Erythroblast (primary cell): ENCODE results near the gene RNF151.

Source experiments
- GATA1 ChIP-seq: IDR thresholded peaks from 2 replicates; pipeline ENCODE4 v1.6.1; 2011; ENCODE audit warnings: low read depth, mild to moderate bottlenecking, control low read depth, low read length, moderate library complexity
- POLR2A ChIP-seq: IDR thresholded peaks from 2 replicates; pipeline ENCODE4 v1.6.1; 2011; ENCODE audit warnings: mild to moderate bottlenecking, low read length

GRCh38 chr16:1949507-1949906 is 17.1 kb upstream of the RNF151 start:
- TF ChIP-seq POLR2A = no peak
- no peak for TF ChIP-seq GATA1
